T-helper 17 cell (primary cell): ENCODE results near the gene TTR. TPM values are rescaled to one million over a fixed set of nuclear protein-coding genes. Genes with fewer than 3 reads are reported as not detected.

ENCODE experiments used
- ATAC-seq: fragments of 150-1000 bp; cut with Tn5 transposase; 2 replicates; pipeline ENCODE4 v1.10.0; 2021; ENCODE audit warnings: mild to moderate bottlenecking, moderate library complexity
- DNase-seq, 3 donors: peaks; one replicate each; pipeline versions ENCODE4 v3.0.0 to v3.0.0-alpha.2; 2020 to 2021
- H3K9me3 ChIP-seq: one replicate; pipeline ENCODE4 v1.7.0; 2013; ENCODE audit warnings: low read length, mild to moderate bottlenecking; ENCODE audit not compliant: control insufficient read depth, poor library complexity, severe bottlenecking
- H3K27ac Mint-ChIP-seq: one replicate; pipeline ENCODE4 v1.8.0; 2022; ENCODE audit warnings: mild to moderate bottlenecking, moderate library complexity, mixed read lengths
- H3K27me3 Mint-ChIP-seq: one replicate; pipeline ENCODE4 v1.8.0; 2022; ENCODE audit warnings: mixed read lengths
- H3K36me3 Mint-ChIP-seq: one replicate; pipeline ENCODE4 v1.8.0; 2022; ENCODE audit warnings: low read depth, mixed read lengths
- H3K4me1 Mint-ChIP-seq: one replicate; pipeline ENCODE4 v1.8.0; 2022; ENCODE audit warnings: mild to moderate bottlenecking, mixed read lengths
- H3K4me3 Mint-ChIP-seq: one replicate; pipeline ENCODE4 v1.8.0; 2022; ENCODE audit warnings: mild to moderate bottlenecking, moderate library complexity, mixed read lengths
- total RNA-seq, 4 donors: library from RNA in 2 of 4; stranded (reverse) in 2 of 4; gene quantifications; one replicate each; pipeline ENCODE4 v1.2.3 and lab custom pipeline; 2022 to 2026

TTR gene
- total RNA-seq (not detected), total RNA-seq (lab: John Stamatoyannopoulos, UW) (0 reads per million in 2 donors)

GRCh38 chr18:31591628-31592027 lies at the start of gene TTR:
Gene TTR (plus strand): TSS chr18:31591877. CDS start chr18:31591903, 26 bp downstream.
- Mint-ChIP-seq H3K4me3 (no peak within 1 kb of the TSS), H3K4me1 (no peaks in the 10 kb centered on the region), H3K36me3 (no peaks in the 10 kb centered on the region), H3K27me3 (peaks cover 22% of the 10 kb centered on the region), H3K27ac (no peak within 1 kb of the TSS)
- H3K9me3 ChIP-seq, result no peaks in the 10 kb centered on the region
- ATAC-seq, result no peak
- no peak for DNase-seq

GRCh38 chr18:31546476-31546875 lies 45.2 kb upstream of the TTR start:
- Mint-ChIP-seq H3K4me1 (no peaks in the 10 kb centered on the region), H3K4me3 (no peak overlapping the region), H3K27me3 (peaks cover 16% of the 10 kb centered on the region), H3K27ac (no peak overlapping the region), H3K36me3 (no peaks in the 10 kb centered on the region)
- H3K9me3 ChIP-seq, result no peaks in the 10 kb centered on the region
- no peak for ATAC-seq
- DNase-seq, result no peak

- DNase-seq (no peak), ATAC-seq (no peak)
- Mint-ChIP-seq H3K27me3 (peaks cover 24% of the 10 kb centered on the region), H3K36me3 (no peaks in the 10 kb centered on the region), H3K4me3 (no peak overlapping the region), H3K4me1 (no peaks in the 10 kb centered on the region), H3K27ac (no peak overlapping the region)
- H3K9me3 ChIP-seq, result no peaks in the 10 kb centered on the region
Measured at GRCh38 chr18:31548853-31549252, 42.8 kb upstream of the TTR start.

- Mint-ChIP-seq H3K4me1 (no peaks in the 10 kb centered on the region), H3K27me3 (peaks cover 30% of the 10 kb centered on the region), H3K4me3 (no peak overlapping the region), H3K27ac (no peak overlapping the region), H3K36me3 (no peaks in the 10 kb centered on the region)
- DNase-seq, result no peak
- ATAC-seq, result no peak
- H3K9me3 ChIP-seq, result no peaks in the 10 kb centered on the region
Measured at GRCh38 chr18:31549416-31549815, 42.3 kb upstream of the TTR start.

- Mint-ChIP-seq H3K36me3 (no peaks in the 10 kb centered on the region), H3K4me3 (no peak overlapping the region), H3K4me1 (peaks cover 2% of the 10 kb centered on the region), H3K27me3 (peaks cover 37% of the 10 kb centered on the region), H3K27ac (no peak overlapping the region)
- no peak for DNase-seq
- no peaks in the 10 kb centered on the region for H3K9me3 ChIP-seq
- ATAC-seq, result no peak
Measured at GRCh38 chr18:31551883-31552282, 39.8 kb upstream of the TTR start.

GRCh38 chr18:31553800-31554199 lies 37.9 kb upstream of the TTR start:
- Mint-ChIP-seq H3K4me1 (peaks cover 2% of the 10 kb centered on the region), H3K27ac (no peak overlapping the region)
- no peak for ATAC-seq

GRCh38 chr18:31554776-31555175 lies 36.9 kb upstream of the TTR start:
- peak overlapping the region; percentile 31 for H3K4me3 Mint-ChIP-seq
- no peak for ATAC-seq
- no peak overlapping the region for H3K27ac Mint-ChIP-seq

More at GRCh38 chr18:31553800-31554199, 37.9 kb upstream of the TTR start:
- H3K9me3 ChIP-seq, result no peaks in the 10 kb centered on the region
- Mint-ChIP-seq H3K4me3 (no peak overlapping the region), H3K27me3 (peaks cover 41% of the 10 kb centered on the region), H3K36me3 (no peaks in the 10 kb centered on the region)
- no peak for DNase-seq

GRCh38 chr18:31555971-31556747 lies 35.5 kb upstream of the TTR start:
- H3K9me3 ChIP-seq, result no peaks in the 10 kb centered on the region
- peaks cover 45% of the 10 kb centered on the region for H3K27me3 Mint-ChIP-seq
- no peak overlapping the region for H3K27ac Mint-ChIP-seq
- peak; percentile 66 for ATAC-seq
- H3K36me3 Mint-ChIP-seq, result no peaks in the 10 kb centered on the region
- no peak for DNase-seq
- H3K4me3 Mint-ChIP-seq, result no peak overlapping the region
- H3K4me1 Mint-ChIP-seq, result peaks cover 2% of the 10 kb centered on the region

More at GRCh38 chr18:31554776-31555175, 36.9 kb upstream of the TTR start:
- Mint-ChIP-seq H3K36me3 (no peaks in the 10 kb centered on the region), H3K4me1 (peaks cover 2% of the 10 kb centered on the region), H3K27me3 (peaks cover 41% of the 10 kb centered on the region)
- DNase-seq, result no peak
- H3K9me3 ChIP-seq, result no peaks in the 10 kb centered on the region

- peaks cover 43% of the 10 kb centered on the region for H3K27me3 Mint-ChIP-seq
- ATAC-seq, result no peak
Measured at GRCh38 chr18:31557446-31557845, 34.2 kb upstream of the TTR start.

GRCh38 chr18:31558567-31558966 lies 33.1 kb upstream of the TTR start:
- Mint-ChIP-seq H3K27ac (no peak overlapping the region), H3K36me3 (no peaks in the 10 kb centered on the region), H3K4me1 (peaks cover 2% of the 10 kb centered on the region), H3K4me3 (no peak overlapping the region), H3K27me3 (peaks cover 43% of the 10 kb centered on the region)
- no peak for DNase-seq
- no peaks in the 10 kb centered on the region for H3K9me3 ChIP-seq
- no peak for ATAC-seq

More at GRCh38 chr18:31557446-31557845, 34.2 kb upstream of the TTR start:
- Mint-ChIP-seq H3K27ac (no peak overlapping the region), H3K4me1 (peaks cover 2% of the 10 kb centered on the region), H3K36me3 (no peaks in the 10 kb centered on the region), H3K4me3 (no peak overlapping the region)
- no peak for DNase-seq
- H3K9me3 ChIP-seq, result no peaks in the 10 kb centered on the region

- H3K27me3 Mint-ChIP-seq, result peaks cover 39% of the 10 kb centered on the region
- H3K4me1 Mint-ChIP-seq, result no peaks in the 10 kb centered on the region
- ATAC-seq (no peak), DNase-seq (no peak)
- no peaks in the 10 kb centered on the region for H3K36me3 Mint-ChIP-seq
- H3K9me3 ChIP-seq, result no peaks in the 10 kb centered on the region
- no peak overlapping the region for H3K27ac Mint-ChIP-seq
- H3K4me3 Mint-ChIP-seq, result no peak overlapping the region
Measured at GRCh38 chr18:31562726-31563125, 29.0 kb upstream of the TTR start.

- no peak for ATAC-seq
- no peak for DNase-seq
- no peaks in the 10 kb centered on the region for H3K9me3 ChIP-seq
- Mint-ChIP-seq H3K27me3 (peaks cover 39% of the 10 kb centered on the region), H3K4me3 (no peak overlapping the region), H3K36me3 (no peaks in the 10 kb centered on the region), H3K27ac (no peak overlapping the region), H3K4me1 (no peaks in the 10 kb centered on the region)
Measured at GRCh38 chr18:31563778-31564177, 27.9 kb upstream of the TTR start.

GRCh38 chr18:31565345-31565744 lies 26.3 kb upstream of the TTR start:
- H3K27ac Mint-ChIP-seq, result no peak overlapping the region
- DNase-seq, result no peak
- H3K9me3 ChIP-seq, result no peaks in the 10 kb centered on the region

More at GRCh38 chr18:31565345-31565744, 26.3 kb upstream of the TTR start:
- peaks cover 39% of the 10 kb centered on the region for H3K27me3 Mint-ChIP-seq
- no peak overlapping the region for H3K4me3 Mint-ChIP-seq
- no peak for ATAC-seq
- no peaks in the 10 kb centered on the region for H3K36me3 Mint-ChIP-seq
- no peaks in the 10 kb centered on the region for H3K4me1 Mint-ChIP-seq
